Body of pancreas (tissue), 4 donors: ENCODE data around the gene KIF3A.

Source experiments
- CTCF ChIP-seq, 7 experiments: fragments of 450-650 bp in 4 of 7; fragments of 200-600 bp in 3 of 7; sonication (generic) in 3 of 7; IDR thresholded peaks; one replicate each; pipeline ENCODE4 v1.5.1; 2016 to 2019; ENCODE audit warnings: antibody characterized with exemption in 7 of 7
- POLR2A ChIP-seq, 3 donors: fragments of 450-650 bp; IDR thresholded peaks; one replicate each; pipeline ENCODE4 v1.6.1; 2016; ENCODE audit warnings: antibody characterized with exemption in 3 of 3, mild to moderate bottlenecking in 2 of 3

GRCh38 chr5:132780577-132780976, 43.2 kb upstream of the KIF3A start:
- TF ChIP-seq POLR2A (IDR thresholded peaks at IDR 0.05): no peak
- no peak for TF ChIP-seq CTCF (IDR thresholded peaks at IDR 0.05)
